GM19025 (cell line): ENCODE measurements around the gene VGF.

Source experiments
- ATAC-seq: cut with Tn5 transposase; IDR thresholded peaks from one replicate; pipeline ENCODE4 v1.9.1; 2021; ENCODE audit warnings: mild to moderate bottlenecking, low read depth, moderate library complexity; ENCODE audit not compliant: unreplicated experiment

Gene VGF

DNA sequence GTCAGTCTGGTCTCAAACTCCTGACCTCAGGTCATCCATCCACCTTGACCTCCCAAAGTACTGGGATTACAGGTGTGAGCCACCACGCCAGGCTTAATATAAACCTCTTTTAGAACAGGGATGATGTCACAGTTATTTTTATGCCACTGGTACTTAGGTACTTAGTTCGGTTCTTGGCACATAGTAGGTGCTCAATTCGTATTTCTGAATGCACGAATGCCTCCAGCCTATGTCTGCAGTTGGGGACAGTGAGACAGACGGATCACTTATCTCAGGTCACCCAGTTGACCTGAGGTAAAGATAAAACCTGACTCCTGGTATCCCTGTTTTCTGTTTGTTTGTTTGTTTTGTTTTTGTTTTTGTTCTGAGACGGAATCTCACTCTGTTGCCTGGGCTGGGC lies 20.8 kb upstream of the VGF start:
- ATAC-seq = no peak

DNA sequence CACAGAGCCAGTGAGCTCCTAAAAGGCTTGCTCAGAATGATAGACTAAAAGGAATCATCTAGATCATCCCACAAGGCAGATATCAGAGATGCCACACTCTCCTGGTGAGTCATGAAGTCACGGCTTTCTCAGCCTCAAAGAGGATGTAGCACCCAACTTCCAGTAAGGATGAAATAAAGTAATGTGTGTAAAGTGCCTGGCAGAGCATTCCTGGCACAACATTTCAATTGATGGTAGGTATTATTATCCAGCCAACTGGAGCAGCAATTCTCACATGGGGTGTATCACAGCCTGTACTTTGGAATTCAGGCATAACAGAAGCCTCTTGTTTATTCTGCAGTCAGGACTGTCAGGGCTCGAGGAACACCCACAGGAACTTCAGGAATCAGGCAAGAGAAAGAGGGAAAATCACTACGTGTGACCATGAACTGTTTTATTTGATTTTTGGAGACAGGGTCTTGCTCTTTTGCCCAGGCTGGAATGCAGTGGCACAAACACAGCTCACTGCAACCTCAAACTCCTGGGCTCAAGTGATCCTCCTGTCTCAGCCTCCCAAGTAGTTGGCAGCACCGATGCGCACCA lies 20.0 kb upstream of the VGF start:
- ATAC-seq = no peak

DNA sequence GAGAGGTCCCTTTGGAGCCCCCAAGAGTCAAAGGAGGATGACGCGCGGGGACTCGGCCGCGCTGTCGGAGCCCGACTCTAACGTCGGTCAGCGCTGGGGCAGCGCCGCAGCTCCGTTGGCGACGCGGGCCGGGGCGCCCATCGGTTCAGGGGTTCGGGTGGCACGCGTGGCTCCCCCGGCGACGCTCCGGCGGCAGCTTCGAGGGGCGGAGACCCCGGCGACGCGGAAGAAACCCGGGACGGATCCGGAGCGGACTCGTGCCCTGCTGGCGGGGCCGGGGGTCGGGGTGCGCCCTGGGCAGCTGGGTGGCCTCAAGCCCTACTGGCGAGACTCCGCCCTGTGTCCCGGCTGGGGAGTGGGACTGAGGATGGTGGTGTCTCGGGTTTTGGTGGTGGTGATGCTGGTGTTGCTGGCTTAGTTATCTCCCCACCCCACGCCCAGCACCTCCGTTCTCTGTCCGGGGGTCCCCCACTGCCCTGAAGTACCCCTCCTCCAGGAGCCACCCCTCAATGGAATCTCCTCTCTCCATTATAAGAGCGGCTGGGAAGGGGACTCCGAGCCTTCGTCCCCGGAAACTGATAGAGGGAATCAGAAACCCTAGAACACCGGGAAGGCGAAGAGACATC lies 14.9 kb upstream of the VGF start, which contains the start of gene NAT16:
Gene NAT16 (minus strand): TSS at position 164 of the 626 bp plus-strand sequence. CDS start 5,486 bp downstream, outside the sequence.
- ATAC-seq = no peak

DNA sequence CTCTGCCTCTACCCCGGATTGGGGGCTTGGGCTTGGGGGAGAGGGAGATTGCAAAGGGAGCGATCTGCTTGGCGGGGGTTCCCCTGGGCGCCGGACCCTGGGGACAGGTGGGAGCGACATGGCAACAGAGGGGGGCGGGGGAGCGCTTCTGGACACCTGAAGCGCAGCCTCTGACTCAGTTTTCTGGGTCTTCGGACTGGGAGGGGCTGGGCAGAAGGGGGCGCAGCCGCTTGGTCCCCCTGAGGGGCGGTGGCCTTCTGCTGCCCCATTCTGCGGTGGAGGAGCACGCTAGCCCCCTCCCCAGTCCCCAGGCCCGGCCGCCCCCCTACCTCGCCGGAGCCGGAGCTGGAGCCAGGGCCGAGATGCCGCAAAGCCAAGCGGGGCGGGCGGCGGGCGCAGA lies 14.3 kb upstream of the VGF start:
- ATAC-seq = no peak

DNA sequence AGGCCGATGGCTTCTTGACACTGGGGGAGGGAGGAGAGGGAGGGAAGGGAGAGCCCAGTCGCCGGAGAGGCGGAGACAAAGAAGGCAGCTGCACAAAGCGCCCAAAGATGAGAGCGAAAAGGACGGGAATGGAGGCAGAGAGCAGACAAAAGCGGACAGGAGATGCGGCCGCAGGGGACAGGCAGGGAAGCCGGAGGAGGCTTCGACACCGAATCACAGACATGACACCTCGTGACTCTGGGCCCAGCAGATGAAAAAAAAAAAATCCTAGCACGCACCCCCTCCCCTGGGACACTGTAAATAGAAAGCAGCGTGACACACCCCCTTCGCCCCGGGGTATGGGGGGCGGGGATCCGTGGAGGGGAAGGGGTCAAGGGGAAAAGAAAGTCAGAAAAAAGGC lies 13.7 kb upstream of the VGF start:
- ATAC-seq = no peak

DNA sequence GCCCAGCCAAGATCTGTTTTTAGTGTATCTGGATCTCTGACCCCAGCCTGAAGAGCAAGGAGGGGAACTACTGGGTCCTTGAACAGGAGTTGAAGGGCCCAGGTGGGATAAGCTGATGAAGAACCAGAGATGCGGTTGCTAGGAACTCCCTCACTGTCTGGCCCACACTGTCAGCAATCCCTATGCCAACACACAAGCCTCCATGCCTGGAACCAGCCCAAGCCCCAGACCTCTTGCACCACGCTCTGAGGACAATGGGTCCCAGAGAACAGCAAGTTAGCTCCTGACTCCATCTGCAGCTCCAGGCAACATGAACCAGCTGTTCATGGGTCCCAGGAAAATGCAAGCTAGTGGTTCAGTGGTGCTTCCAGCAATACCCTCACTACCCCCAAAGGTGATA lies 12.3 kb upstream of the VGF start:
- no peak for ATAC-seq

DNA sequence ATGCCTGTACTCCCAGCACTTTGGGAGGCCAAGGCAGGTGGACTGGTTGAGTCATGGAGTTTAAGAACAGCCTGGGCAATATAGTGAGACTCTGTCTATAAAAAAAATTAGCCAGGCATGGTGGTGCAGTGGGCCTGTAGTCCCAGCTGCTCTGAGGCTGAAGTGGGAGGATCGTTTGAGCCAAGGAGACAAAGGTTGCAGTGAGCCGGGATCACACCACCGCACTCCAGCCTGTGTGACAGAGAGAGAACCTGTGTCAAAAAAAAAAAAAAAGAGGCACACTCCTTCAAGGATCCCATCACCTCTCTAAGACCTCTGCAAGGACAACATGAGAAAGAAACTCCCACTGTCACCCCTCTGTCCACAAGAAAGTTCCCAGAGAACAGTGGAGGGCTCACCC lies 10.3 kb upstream of the VGF start:
- ATAC-seq = no peak

DNA sequence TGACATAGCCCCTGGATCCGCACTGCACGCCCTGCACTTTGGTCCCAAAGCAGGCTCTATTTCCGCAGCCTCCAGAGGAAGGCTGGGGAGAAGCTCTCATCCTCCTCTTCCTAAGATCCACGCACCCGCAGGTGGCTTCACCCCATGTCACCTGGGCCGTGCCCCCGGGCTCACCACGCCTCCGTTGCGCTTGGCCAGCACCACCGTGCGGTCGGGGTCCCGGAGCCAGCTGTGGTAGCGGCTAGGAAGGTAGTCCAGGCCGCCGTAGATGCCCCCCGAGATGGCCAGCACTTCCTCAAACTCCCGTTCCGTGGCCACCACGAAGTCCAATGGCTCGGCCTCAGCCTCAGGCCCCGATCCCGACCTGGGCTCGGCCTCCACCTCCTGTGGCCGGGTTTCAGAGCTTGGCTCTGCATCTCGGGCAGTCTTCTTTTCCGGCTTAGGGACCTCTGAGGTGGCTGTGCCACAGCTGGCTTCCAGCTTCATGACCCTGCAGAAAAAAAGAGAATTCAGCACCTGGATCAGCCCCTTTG lies 9.0 kb upstream of the VGF start:
- ATAC-seq = no peak

DNA sequence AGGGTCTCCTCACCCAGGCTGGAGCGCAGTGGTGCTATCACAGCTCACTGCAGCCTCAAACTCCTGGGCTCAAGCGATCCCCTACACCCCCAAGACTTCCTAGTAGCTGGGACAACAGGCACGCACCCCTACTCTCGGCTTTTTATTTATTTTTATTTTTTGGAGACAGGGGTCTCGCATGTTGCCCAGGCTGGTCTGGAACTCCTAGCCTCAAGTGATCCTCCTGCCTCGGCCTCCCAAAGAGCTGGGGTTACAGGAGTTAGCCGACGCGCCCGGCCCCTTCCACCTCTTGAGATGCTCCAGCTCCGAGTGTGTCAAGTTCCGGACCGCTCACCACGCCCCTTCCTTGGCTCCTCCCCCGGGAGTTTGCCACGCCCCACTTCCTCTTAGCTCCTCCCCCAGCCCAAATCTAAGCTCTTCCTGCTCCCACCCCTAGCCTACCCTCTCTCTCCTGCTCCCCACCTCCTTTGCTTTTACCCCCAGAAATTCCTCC lies 8.4 kb upstream of the VGF start:
- ATAC-seq = no peak

DNA sequence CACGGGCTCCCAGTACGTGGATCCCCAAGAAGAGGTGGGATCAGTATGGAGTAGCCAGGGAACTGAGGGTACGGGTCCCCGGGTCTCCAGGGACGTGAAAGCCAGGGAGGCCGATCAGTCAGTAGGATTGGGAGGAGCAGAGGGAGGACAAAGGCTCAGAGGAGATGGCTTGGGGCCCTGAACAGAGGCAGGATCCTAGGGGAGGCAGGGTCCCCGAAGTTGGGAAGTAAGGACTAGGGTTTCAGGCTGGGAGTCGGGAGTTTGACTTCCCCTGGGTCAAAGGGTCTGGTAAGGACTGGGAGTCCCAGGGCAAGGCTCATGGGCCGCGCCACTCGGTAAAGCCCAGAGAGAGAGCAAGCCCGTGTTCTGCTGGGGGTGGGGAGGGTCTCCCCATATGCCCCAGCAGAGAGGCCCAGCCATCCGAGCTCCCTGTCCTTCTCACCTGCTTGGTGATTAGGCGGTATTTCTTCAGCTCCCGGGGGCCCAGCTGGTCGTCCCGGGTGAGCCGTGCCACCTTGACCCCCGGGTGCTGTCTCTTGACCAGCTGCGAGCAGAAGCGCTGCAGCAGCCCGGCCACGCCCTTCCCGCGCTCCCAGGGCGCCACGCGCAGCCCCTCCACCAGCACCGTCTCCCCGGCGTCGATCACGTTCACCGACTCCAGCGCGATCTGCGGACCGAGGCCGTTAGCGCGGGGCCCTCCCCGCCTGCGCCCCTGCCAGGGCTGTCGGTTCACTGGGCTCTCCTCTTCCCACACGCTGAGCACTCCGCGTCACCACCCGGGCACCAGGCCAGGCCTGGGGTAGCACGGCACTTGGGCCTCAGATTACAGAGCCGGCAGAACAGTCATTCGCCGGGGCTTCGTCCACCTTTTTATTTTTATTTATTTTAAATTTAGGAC lies 7.7 kb upstream of the VGF start:
- ATAC-seq = no peak

DNA sequence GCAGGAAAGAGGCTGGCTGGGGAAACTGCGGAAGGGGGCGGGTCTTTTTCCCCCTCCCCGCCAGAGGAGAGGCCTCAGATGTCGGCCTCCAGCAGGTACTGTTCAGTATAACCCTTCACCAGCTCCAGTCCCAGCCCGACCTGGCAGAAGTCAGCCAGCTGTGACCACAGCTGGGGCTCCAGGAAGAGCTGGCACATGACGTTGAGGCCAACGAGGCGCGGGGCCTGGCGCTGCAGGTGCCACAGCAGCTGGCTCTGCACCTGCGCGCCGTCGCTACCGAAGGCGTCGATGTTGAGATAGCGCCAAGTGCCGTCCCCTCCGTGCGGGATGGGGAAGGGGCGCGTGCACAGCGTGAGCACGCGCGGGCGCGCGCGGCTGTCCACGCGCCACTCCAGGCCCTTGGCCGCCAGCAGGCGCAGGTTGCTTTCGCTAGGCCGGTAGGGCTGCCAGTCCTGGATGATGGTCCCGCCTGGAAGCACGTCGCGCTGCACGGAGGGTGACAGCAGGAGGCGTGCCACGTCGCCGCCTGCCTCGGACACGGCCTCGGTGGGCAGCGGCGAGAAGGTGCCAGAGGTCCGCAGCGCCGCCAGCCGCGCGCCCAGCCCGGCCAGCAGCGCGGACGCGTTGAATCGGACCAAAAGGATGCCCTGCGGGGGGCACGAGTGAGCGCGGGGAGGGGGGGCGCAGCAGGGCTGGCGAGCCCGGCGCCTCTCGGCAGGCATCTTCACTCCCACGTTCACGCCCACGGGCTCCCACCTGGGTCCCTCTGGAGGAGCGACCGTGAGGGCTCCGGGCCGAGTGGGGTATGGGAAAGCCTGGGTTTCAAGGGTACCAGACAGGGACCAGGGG lies 6.9 kb upstream of the VGF start:
- ATAC-seq = no peak

DNA sequence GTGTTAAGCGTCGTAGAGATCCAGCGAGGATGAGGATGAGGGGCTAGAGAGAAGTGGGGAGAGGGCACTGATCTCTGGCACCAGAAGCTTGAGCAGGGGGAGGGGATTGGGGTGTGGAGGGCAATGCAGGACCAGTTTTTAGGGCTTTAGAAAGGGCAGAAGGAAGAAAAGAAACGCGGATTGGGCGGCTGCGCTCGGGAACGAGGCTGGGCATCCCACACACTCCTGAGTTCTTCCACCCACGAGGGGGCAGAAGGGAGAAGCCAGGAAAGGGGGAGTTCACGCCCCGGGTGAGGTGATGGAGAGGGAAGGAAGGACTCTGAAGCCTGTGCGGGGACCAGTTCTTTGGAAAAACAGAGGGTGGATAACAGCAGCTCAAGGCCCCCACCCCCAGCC lies 6.1 kb upstream of the VGF start:
- ATAC-seq = no peak

DNA sequence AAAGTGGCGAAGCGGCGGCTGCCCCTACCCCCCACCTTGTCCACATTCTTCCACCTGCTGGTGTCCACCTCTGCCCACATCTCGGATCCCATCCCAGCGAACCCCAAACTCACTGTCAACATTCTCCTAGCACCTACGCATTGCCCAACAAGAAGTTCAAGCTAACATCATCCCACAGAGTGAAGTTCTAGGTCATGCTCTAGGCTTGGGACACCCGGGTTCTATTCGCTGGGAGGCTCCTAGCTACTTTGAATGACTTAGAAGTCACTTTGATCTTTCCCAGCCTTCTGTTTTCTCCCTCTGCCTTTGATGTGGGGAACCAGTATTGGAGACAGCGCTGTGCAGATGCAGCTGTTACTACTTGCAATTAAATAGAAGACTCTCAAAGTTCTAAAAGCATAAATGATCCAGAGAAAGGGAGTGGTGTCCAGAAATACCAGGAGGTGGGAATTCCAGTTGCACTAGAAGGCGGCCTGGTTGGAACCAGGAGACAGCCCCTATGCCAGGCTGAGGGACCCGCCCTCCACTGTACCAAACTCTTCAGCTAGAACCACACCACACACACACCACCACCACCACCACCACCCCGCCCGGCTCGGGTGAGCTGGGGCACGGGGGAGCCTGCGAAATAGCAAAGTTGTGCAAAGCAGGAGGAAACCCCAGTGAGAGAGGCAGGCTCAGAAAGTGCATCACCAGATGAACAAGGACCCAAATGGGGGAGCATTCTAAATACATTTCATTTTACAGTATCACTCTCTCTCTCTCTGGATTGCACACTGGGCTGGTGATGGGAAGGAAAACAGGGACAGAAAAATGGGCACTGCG lies 5.5 kb upstream of the VGF start:
- ATAC-seq = no peak

DNA sequence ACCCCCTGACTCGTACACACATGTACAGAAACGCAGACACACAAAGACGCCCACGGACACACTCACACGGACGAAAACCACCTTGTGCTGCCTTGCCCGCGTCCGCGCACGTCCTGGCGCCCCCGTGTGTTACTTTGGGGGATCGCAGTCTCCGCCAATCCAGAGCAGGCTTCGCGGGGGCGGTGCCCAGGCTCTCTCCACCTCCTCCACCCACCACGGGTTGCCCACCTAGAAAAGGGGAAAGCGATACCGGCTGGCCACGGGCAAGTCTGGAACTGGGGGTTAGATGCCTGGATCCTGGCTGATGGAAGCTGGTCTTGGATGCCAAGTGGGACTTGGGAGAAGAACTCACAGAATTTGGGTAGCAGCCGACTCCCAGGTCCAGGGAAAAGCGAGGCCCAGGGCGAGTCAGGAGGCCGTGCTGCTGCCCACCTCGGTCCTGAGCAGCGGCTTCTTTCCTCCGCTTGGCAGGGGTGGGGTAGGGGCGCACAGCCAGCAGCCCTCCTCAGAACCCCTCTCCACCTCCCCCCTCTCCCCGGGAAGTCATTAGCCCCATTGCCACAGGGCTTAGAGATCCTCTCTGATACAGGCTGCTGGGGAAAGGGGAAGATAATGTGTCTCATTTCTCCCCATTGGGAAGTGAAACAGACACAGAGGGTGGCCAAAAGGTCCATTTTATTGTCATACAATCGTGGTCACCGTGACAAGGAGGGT lies 4.6 kb upstream of the VGF start:
- ATAC-seq = no peak

DNA sequence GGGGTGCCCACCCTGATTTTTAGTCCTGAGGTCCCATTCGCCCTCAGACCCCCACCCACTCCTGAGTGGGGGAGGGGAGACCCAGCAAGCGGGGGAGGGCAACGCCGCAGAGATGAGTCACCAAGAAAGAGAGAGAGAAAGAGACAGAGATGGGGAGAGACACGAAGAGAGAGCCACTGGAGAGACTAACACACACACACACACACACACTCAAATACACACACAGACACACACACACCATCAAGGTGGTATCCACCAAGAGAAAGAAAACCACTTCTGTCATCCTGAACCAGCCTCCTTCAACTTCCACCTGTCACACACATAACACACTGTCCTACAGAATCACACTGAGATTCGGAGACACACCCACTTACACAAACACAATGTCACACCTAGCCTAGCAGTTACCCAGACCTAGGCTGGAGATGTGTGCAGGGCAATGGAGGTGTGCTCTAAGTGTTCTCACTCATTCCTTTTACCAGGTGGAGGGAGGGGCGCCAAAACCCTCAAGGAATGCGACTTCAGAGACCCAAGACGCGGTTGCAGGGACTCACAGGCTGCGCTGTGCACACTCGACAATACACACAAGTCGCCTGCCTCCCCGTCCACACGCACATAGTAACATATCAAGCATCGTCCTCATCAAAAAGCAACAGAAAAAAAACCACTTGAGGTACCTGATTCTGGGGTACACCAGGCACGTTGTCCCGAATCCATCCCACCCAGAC lies 3.9 kb upstream of the VGF start:
- no peak for ATAC-seq

DNA sequence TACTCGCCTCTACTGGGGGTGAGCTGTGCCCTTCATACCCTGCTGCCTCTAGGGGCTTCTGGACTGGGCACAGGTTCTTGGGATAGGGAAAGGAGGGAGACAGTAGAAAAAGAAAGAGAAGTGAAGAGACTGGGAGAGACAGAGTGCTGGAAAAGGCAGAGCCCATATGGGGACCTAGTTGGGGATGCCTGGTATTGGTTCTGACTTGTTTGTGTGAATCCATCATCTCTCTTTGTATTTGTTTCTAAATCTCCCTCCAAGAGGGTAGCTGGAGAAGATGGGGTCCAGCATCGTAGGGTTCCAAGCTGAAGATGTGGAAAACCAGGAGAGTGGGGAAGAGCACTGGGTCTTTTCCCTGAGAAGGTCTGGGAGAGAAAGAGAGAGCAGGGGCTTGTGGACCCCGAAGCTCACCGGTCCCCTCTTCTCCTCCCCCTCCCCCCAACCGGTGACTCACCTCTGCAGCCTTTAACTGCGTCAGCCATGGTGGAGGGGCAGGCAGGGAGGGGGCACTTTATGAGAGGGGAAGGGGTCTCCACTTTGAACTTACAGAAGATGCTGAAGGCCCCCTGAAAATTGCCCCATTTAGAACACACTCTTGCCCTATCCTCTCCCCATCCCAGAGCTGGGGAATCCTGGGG lies 3.2 kb upstream of the VGF start:
- no peak for ATAC-seq

DNA sequence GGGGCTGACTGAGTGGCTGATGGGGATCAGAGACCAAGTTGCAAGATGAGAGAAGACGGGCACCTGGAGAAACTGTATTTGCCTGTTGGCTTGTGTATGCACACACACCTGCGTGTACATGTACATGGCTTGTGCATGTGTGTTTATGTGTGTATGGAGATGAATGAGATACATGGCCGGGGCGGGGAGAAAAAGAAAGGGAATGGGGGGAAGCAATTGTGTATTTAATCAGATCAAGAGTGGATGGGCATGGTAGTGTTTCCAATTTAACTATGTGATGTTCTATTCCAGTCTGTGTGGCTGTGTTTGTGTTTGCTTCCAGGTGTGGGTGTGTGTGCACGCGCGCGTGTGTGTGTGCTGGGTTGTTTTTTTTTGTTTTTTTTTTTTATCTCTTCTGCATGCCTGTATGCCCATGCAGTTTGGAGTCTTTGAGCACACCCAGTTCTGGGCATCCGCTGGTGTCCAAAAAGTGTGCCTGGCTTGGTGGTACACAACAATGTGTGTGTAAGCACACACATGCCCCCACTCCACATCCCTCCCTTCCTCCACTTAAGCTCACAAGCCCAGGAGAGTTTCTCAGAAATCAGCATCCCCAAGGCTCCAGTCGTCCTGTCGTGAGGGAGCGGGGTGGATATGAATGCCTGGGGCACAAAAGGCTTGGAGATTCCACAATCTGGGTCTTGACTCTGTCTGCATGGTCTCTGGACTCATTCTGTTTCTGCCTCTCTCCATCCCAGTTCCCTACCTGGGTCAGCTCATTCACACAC lies 2.5 kb upstream of the VGF start:
- no peak for ATAC-seq
